GM18909 (cell line): ENCODE results near the gene HES1.
"Not testable (repeated sequence)": the region's sequence is repeated elsewhere in the genome, so short reads cannot be mapped to it uniquely, and the experiment has no call there.

Source experiments
- ATAC-seq: cut with Tn5 transposase; IDR thresholded peaks from one replicate; pipeline ENCODE4 v1.9.1; 2021; ENCODE audit warnings: mild to moderate bottlenecking; ENCODE audit not compliant: unreplicated experiment, poor library complexity

Gene HES1

DNA sequence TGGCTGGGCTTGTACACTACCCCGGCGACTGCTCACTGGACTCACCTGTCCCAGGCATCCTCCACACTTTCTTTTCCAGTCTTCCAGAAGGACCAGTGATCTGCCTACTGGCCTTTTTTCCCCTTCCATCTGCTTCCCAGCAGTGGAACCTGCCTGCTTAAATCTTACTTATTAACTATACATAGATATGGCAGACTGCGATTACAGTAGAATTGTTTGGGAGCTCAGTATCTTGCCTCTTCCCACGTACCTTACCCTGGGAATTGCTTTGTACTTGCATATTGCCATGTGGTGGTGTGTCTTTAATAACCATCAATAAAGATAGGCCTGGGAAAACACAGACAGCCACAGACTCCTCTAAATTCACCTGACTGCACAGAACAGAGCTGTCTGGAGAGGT, 11.8 kb upstream of the HES1 start:
- ATAC-seq, result no peak

DNA sequence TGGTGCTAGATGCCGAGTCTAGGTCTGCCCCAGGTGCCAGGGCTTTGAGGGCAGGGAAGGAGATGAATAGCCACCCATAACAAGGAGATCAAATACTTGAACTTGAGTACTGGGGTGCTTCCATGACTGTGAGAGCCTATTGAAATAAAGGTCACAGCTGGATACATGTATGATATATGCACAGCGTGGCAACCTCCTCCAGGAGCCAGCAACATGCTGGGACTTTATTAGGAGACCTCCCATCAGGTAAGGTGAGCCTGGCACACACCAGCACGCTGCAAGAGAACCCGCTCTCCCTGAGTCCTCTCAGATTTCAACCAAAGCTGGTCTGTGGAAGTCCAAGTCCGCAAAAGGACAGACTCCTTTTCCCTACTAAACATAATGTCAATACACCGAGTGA, 10.5 kb upstream of the HES1 start:
- ATAC-seq, result no peak

DNA sequence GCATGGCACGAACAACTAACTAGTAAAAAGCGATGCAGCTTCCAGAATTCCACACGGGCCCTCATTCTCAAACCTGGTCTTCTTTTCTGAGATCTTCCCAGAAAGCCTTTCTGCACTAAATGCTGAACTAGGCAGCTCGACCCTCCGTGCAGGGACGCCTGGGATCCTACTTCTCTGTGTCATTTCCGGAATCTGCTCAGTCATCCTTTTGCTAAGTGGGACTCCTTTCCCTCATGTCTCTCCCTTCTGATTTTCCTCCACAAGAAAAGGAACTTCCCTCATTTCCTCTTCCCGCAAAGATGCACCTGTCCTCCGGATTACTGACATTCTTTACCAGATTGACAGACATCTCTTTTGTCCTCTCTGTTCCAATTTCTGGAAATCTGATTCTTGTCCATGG, 9.2 kb upstream of the HES1 start:
- ATAC-seq, result no peak

DNA sequence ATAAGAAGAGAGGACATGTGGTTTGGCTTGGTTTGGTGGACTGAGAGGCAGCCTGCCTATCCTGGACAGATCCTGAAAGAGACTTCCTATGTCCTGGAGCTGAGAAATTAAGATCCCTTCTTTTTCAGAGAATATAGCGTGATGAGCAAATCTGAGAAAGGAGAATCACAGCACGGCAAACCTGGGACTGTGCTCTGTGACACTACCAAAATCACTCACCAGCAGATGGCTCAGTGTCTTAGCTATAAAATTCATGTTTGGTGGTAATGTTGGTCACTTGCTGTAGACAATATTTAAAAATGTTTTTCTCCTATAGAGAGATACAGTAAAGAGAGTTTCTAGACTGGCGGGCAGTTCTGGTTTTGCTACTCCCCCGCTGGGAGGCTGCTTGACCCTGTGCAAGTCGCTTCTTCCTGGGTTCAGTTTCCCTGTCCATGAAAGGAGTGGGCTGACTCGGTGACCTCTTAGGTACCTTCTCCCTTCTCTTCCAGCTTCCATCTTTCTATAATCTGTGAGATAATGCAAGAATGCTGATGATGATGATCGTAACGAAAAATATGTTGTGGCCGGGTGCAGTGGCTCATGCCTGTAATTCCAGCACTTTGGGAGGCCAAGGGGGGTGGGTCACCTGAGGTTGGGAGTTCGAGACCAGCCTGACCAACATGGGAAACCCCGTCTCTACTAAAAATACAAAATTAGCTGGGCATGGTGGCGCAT, 7.6 kb upstream of the HES1 start:
- no peak for ATAC-seq

DNA sequence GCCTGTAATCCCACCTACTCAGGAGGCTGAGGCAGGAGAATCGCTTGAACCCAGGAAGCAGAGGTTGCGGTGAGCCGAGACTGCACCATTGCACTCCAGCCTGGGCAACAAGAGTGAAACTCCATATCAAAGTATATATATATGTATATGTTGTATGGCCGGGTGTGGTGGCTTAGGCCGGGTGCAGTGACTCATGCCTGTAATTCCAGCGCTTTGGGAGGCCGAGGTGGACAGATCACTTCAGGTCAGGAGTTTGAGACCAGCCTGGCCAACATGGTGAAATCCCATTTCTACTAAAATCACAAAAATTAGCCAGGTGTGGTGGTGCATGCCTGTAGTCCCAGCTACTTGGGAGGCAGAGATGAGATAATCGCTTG, 7.0 kb upstream of the HES1 start:
- not testable (repeated sequence) for ATAC-seq

DNA sequence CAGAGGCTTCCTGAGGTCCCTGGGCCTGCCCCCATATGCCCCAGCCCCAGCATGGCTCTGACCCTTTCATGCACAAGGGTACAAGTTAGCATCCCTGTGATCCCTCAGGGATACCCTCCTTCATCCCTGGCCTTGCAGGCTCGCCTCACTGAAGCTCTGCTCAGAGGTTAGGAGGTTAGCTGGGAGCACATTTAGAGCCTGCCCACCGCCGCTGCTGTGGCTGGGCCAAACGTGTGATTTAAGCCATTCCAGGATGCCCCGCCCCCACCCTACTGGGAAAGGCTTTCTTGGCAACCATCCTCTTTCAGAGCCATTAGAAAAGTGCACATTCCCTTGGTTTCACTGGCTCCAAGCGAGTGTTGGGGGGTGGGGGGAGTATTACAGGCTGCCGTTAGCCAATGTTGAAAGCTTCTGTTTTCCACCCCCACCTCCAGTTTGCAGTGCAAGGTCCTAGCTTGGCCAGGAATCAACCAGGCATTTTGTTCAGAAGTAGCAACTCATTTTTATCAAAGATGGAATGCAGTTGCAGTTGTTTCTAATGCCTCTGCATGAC, 6.3 kb upstream of the HES1 start:
- no peak for ATAC-seq

DNA sequence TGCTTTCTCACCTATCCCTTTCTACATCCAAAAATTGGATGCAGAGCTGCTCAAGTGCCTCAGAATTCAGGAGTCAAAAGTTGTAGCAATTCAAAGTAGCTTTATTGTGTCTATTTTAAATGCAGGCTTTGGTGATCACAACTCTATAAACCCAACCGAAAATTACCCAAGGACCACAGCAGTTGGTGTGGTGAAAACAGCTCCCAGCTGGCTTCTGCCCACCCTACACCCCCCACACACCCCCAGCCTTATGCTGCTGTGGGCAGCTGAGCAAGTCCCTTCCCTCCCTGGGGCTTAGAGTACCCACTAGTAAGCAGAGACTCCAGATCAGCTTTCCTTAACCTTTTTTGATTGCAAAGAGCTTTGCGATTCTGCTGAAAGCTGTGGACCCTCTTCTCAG, 5.8 kb upstream of the HES1 start:
- ATAC-seq, result no peak

DNA sequence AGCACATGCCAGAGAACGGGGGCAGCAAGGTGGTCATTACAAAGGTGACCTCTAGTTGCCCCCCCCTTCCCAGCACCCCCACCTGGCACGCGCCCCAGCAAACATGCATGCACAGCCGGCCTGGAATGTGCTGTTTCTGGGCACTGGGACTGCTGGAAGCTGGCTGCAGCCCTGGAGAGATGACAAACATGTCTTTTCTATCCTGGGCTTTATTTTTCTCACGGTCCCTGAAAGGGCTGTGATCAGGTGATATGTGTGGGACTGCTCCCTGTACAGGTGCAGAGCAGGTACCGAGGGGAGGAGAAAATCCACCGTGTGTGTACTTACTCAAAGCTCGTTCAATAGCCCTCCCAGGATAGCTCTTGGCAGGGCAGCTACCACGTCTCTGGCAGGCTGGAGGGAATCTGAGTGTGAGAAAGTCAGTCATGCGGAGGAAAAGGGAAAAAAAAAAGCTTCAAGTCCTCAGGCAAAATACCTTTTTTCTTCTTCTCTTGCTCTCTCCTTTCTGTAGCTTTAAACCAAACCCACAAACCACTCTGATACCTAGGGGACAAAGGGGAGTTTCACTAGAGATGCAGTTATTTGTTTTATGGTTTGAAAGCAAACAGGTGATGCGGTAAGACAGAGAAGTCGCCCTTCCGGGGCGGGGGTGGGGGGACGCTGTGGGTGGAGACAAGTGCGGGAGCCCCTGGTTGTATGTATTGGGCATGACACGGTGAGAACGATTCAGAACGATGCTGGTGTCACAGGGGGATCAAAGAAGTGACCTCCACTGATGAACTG, 5.0 kb upstream of the HES1 start:
- ATAC-seq, result peak; percentile 51

DNA sequence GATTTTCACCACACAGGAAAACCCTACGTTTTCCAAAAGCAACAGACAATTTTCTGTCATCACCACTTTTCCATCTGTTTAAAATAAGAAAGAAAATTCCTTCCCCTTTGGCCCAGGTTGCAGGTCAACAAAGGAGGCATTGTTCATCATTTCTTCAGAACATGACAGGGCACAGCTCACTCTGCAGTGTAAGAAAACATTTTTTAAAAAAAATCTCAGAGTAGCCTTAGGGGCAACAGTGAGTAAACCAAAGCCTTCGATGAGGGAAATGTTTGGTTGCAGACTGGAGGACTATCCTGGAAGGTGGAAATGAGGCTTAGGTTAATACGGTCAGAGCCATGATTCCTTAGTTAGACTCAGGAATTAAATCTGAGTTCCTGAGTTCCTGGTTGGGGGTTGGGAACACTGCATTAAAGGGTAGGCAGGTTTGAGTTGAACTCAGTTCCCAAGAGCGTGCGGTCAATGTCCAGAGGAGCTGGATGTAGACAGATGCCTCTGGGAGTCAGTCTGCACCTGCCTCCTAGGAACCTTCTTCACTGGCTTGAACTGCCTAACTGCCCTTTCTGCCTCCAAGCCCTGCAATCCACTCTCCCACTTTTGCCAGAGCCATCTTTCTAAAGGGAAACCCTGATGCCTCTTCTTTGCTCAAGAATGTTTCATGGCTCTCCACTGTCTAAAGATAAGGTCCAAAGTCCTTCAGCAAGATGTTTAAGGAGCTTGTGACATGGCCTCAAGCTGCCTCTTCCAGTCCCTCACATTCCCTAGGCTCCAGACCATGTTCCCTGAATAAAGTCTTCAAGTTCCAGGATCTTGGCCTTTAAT, 3.3 kb upstream of the HES1 start:
- ATAC-seq, result no peak

DNA sequence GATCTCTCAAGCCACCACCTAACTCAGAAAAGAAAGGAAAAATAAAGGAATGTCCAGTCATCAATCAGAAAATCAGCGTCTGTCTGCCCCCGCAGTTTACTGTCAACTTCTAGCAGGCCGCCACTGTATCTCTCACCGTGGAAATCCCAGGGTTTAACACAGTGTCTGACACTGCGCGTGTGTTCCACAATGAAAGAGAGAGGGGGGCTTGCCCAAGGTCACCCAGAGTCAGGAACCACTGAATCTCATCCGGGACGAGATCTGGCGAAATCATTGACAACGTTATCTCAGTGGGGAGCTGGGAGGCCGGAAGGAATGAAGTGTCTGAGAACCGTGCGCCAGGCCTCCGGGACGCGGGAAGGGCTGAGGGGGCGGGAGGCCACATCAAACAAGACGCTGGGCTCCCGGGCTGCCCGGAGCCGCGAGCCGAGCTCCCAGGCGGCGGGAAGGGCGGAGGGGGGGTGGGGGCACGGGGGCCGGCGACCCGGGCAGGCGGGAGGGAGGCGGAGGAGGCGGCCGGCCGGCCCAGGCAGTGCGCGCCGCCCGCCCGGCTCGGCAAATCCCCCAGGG, 2.2 kb upstream of the HES1 start:
- no peak for ATAC-seq

DNA sequence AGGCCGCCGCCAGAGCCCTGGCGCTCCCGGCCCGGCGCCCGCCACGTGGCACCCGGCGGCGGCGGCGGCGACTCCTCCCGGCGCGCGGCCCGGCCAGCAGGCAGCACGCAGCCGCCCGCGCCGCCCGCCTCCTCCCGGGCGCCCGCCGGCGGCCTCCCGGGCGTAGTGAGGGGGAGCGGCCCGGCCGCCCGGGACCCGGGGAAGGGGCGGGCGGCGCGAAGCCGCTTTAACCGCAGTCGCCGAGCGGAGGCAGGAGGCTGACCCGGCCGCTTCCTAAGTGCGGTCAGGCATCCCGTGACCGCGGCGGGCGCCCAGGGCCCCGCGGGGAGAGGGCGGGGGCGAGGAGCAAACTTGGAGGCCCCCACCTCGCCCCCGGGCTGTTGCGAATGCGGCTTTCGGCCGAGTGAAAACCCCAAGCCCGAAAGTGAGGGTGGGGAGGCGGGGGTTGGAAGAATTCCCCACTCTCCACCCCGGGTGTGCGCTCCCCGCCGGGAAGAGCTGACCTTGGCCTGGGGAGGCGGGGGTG, 1.7 kb upstream of the HES1 start:
- peak; percentile 25 for ATAC-seq

DNA sequence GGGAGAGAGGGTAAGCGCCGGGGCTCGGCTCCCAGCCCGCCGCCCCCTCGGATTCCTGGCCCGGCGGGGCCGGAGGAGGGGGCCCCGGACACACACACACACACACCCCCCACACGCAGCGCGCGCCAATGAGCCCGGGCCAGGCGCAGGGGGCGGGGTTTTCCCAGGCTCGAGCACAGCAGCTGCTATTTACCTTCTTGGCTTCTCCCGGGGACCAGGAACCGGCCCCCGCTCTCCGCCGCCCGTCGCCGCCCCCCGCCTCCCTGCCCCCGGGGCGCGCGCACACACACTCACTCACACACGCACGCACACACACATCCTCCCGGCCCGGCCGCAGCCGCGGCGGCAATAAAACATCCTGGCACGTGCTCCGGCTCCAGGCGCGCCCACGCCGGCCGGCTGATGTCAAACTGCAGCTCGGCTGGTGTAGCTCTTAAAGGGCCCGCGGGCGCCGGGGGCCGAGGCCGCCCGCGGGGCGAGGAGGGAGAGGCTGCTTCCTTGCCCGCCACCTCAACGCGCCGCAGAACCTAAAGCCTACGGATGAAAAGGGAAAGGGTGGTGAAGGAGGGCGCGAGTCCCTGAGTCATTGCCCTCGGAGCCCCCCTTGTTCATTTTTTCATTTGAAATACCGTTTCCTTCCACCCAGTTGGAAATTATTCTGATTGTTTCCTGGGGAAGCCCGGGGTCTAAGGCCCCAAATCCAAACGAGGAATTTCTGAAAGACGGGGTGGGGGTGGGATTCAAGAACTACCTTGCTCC, 1.0 kb upstream of the HES1 start:
- peak; percentile 40 for ATAC-seq

DNA sequence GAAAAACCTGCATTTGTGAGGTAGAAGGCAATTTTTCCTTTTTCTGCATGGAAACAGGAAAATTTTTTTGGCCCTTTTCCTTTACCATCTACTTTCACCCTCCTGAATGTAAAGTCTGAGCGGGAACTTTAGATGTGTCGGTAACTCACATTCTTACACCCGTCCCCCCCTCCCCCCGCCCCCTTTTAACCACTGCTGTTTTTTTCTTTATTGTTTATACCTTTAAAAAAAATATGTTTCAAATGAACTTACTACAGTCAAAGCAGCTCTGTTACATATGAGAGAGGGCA, 487 bp upstream of the HES1 start:
- no peak for ATAC-seq

DNA sequence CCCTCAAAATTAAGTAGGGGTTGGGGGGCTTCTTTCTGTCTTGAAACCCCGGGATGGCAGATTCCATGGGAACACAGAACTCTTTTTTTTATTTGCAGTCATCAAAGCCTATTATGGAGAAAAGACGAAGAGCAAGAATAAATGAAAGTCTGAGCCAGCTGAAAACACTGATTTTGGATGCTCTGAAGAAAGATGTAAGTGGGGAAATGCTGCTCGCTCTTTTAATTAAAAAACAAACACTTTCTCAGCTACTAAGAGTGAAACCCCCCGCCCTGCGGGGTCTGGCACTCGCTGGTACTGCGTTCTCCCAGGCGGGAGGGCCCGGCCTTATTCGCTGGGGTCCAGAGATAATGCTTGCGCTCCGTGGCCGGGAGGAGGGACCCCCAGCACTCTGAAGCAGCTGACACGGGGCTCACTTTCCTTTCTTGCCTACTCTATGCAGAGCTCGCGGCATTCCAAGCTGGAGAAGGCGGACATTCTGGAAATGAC, 615 bp downstream of the HES1 start:
- no peak for ATAC-seq

DNA sequence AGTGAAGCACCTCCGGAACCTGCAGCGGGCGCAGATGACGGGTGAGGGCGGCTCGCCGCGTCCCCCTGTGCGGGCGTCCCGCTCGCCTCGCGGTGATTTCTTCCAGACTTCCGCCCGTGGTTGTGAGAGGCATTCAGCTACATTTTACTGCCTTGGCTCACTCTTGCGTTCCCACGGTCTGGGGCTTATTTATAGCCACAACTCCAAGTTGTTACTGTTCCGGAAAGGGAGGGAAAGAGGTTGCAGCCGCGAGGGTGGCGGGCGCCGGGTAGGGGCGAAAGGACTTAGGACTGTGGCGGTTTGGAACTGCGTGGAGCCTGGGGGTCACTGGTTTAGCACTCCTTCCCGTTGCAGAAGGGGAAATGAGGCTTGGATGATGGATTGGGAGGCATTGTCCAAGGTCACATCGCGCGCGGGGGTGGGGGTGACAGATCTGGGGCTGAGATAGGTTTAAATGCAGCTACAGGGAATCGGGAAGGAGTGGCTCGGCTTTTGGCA, 1.1 kb downstream of the HES1 start:
- no peak for ATAC-seq

DNA sequence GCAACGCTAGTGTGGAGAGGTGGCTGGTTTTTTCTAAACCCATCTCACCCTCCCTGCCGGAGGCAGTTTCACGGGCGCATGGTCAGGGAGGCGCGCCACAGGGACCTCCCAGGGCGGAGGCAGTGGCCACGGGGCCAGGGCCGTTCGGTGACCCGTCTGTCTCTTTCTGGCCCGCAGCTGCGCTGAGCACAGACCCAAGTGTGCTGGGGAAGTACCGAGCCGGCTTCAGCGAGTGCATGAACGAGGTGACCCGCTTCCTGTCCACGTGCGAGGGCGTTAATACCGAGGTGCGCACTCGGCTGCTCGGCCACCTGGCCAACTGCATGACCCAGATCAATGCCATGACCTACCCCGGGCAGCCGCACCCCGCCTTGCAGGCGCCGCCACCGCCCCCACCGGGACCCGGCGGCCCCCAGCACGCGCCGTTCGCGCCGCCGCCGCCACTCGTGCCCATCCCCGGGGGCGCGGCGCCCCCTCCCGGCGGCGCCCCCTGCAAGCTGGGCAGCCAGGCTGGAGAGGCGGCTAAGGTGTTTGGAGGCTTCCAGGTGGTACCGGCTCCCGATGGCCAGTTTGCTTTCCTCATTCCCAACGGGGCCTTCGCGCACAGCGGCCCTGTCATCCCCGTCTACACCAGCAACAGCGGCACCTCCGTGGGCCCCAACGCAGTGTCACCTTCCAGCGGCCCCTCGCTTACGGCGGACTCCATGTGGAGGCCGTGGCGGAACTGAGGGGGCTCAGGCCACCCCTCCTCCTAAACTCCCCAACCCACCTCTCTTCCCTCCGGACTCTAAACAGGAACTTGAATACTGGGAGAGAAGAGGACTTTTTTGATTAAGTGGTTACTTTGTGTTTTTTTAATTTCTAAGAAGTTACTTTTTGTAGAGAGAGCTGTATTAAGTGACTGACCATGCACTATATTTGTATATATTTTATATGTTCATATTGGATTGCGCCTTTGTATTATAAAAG, 1.8 kb downstream of the HES1 start:
- ATAC-seq, result peak; percentile 40

DNA sequence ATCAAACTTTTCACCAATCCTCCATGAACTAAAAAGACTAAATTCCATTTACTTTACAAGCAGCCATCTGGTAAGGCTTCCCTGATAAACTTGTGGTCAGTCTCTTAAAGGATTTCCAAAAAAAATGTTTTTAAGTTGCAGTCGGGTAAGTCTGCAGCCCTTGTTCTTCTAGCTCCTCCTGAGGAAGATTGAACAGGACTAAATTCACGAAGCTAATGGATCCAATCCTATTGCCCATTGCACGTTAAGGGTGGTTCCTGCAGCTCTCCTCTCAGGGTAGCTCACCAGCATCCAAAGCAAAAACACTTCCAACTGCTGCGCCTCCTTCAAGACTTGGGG, 2.8 kb downstream of the HES1 start:
- no peak for ATAC-seq

DNA sequence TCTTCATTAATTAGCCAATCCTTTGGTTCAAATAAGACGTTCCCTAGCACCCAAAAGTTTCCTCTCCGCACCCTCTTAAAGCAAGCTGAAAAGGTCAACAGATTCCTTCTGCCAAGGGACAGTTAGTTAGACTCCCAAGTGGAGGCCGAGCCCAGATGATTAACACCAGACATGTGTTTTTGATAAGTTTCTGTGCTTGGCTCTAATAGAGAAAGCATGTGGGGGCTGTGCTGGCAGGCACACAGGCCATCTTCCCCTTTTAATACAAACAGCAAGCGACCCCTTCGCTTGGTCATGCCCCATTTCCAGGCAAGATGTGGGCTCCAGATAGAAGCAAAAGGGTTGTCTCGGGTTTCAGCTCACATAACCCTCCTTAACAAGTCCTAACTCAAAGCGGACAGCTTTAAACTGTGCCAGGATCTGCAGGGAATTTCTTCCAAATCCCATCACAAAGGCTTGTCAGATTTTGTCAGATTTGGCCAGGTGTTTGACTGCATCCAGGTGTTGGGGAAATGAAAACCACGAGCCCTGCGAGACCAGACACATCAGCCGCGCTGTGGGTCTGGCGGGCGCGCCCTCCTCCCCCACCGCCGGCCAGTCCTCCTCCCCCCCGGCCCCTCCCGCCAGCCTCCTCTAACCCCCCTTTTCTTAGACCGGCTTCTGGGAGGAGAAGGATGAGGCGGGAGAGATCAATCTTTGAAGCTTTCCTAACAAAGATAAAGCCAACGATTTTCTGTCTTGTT, 3.3 kb downstream of the HES1 start:
- no peak for ATAC-seq
